ENCODE results near the gene G0S2. TPM values are rescaled to one million over a fixed set of nuclear protein-coding genes. Genes with fewer than 3 reads are reported as not detected.

G0S2 gene
- polyA plus RNA-seq, 2 of the 4 experiments (the other 2 are of a cell fraction) = 1.1 to 3.0 TPM

DNA sequence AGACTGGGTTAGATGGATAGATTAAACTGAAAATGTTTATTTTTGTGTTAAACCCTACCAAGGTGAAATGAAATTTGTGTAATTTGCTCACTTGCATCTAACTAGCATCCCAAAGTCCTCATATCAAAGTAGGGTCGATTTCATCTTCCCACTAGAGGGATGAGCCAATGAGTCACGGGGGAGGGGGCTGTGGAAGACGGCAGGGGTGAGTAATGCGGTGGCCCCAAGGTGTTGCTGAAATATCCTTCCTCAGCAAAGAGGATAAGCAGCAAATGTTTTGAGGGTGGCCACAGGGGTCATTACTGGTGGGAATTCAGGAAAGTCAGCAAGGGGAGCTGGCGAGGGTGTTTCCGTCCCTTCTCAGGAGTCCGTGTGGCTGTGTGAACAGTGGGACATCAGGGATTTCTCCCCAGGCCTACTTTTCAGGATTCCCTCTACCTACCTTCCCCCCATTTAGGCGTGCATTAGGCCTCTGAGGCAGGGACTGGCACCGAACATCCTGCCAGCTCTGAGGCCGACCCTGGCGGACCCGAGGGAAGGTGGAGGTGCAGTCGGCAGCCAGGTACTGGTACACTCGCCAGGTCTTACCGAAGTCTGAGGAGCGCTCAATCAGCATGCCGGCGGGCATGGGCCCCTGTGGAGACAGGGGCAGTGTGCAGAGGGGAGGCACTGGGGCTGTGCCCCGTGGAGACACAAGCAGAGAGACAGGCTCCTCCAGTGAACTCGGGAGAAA lies 41.0 kb upstream of the G0S2 start:
- H3K27ac ChIP-seq = no peak overlapping the region
- H3K9me3 ChIP-seq = no peaks in the 10 kb centered on the region
- H3K4me1 ChIP-seq = no peaks in the 10 kb centered on the region
- no peak overlapping the region for H3K4me2 ChIP-seq
- FAIRE-seq (no peak), DNase-seq (ENCODE audit: low read depth in 1 of 2, low spot score in 1 of 2) (no peak), ATAC-seq (no peak; a peak in 1 of 6 replicates)
- no peak overlapping the region for H3K4me3 ChIP-seq
- 83% methylated on average over 18 of the region's 20 CpGs for WGBS (ENCODE audit: missing lambda C conversion rate)
- CTCF ChIA-PET = interaction anchor here (1.0 to 1.6 kb wide), 6 partner anchors 11 to 59 kb away, joined by 3 to 4 read pairs (median 3); no protein-coding TSS in a partner anchor
- no peak for TF ChIP-seq JUNB (IDR thresholded peaks at IDR 0.05)
- TF ChIP-seq FOXS1 (CRISPR knock-in tag; IDR thresholded peaks at IDR 0.05) = no peak
- no peak for TF ChIP-seq CHD2 (IDR thresholded peaks at IDR 0.05; ENCODE audit: low read length, partially characterized antibody)
- no peak for TF ChIP-seq KDM5A (IDR thresholded peaks at IDR 0.05)
- TF ChIP-seq HOXB5 (CRISPR knock-in tag; IDR thresholded peaks at IDR 0.05) = no peak
- no peak for TF ChIP-seq RNF2 (IDR thresholded peaks at IDR 0.05; ENCODE audit: borderline replicate concordance, low read depth)
- no peak for TF ChIP-seq HDAC2 (IDR thresholded peaks at IDR 0.05)
- TF ChIP-seq POLR2AphosphoS2 (conservative IDR thresholded peaks at IDR 0.05; ENCODE audit: low read length) = no peak
- POLR2A ChIA-PET = no interaction called here

DNA sequence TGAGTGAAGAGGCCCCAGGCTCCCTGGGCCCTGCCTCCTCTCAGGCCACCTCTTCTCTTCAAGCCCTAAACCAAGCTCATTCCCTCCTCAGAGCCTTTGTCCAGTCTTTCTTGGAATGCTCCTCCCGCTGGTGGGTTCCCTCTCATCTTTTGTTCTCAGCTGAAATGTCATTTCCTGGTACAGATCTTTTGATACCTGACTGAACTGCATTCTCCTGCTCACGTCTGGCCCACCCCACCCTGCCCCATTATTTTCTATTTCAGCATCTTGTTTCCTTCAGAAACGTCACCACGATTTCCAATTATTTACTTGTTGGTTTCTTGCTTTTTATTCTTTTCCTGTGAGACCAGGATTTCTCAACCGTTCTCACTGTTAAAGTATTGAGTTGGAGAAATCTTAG lies 39.4 kb upstream of the G0S2 start:
- POLR2A ChIA-PET = no interaction called here
- Histone ChIP-seq H3K4me1 (no peaks in the 10 kb centered on the region), H3K9me3 (no peaks in the 10 kb centered on the region), H3K4me2 (no peak overlapping the region), H3K27ac (no peak overlapping the region), H3K4me3 (no peak overlapping the region)
- DNase-seq (ENCODE audit: low read depth in 1 of 2, low spot score in 1 of 2) (no peak), FAIRE-seq (no peak), ATAC-seq (no peak)
- CTCF ChIA-PET = interaction anchor here (1.0 to 1.2 kb wide), 2 partner anchors 60 to 113 kb away, joined by 3 to 5 read pairs; no protein-coding TSS in a partner anchor
- WGBS (ENCODE audit: missing lambda C conversion rate) = 66% methylated on average over 5 of the region's 5 CpGs
- TF ChIP-seq, protein P1, sequence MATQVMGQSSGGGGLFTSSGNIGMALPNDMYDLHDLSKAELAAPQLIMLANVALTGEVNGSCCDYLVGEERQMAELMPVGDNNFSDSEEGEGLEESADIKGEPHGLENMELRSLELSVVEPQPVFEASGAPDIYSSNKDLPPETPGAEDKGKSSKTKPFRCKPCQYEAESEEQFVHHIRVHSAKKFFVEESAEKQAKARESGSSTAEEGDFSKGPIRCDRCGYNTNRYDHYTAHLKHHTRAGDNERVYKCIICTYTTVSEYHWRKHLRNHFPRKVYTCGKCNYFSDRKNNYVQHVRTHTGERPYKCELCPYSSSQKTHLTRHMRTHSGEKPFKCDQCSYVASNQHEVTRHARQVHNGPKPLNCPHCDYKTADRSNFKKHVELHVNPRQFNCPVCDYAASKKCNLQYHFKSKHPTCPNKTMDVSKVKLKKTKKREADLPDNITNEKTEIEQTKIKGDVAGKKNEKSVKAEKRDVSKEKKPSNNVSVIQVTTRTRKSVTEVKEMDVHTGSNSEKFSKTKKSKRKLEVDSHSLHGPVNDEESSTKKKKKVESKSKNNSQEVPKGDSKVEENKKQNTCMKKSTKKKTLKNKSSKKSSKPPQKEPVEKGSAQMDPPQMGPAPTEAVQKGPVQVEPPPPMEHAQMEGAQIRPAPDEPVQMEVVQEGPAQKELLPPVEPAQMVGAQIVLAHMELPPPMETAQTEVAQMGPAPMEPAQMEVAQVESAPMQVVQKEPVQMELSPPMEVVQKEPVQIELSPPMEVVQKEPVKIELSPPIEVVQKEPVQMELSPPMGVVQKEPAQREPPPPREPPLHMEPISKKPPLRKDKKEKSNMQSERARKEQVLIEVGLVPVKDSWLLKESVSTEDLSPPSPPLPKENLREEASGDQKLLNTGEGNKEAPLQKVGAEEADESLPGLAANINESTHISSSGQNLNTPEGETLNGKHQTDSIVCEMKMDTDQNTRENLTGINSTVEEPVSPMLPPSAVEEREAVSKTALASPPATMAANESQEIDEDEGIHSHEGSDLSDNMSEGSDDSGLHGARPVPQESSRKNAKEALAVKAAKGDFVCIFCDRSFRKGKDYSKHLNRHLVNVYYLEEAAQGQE (IDR thresholded peaks at IDR 0.05) = no peak
- TF ChIP-seq KDM1A (IDR thresholded peaks at IDR 0.05; ENCODE audit: low read depth) (no peak), BHLHE40 (IDR thresholded peaks at IDR 0.05; ENCODE audit: low read depth, low read length) (no peak), USF2 (IDR thresholded peaks at IDR 0.05) (no peak), CTCF (IDR thresholded peaks at IDR 0.05) (no peak), HOXB5 (CRISPR knock-in tag; IDR thresholded peaks at IDR 0.05) (no peak), CBX2 (IDR thresholded peaks at IDR 0.05; ENCODE audit: borderline replicate concordance, low read depth) (no peak), NPAS2 (CRISPR knock-in tag; IDR thresholded peaks at IDR 0.05; ENCODE audit: borderline replicate concordance) (no peak), MAFK (IDR thresholded peaks at IDR 0.05; ENCODE audit: partially characterized antibody) (no peak), ZFP36 (IDR thresholded peaks at IDR 0.05; ENCODE audit: borderline replicate concordance, partially characterized antibody) (no peak), EHF (CRISPR knock-in tag; IDR thresholded peaks at IDR 0.05) (no peak), POLR2AphosphoS2 (conservative IDR thresholded peaks at IDR 0.05; ENCODE audit: low read length) (no peak), ZC3H11A (IDR thresholded peaks at IDR 0.05) (no peak), RNF2 (IDR thresholded peaks at IDR 0.05; ENCODE audit: borderline replicate concordance, low read depth) (no peak), MAX (IDR thresholded peaks at IDR 0.05) (no peak), MAZ (IDR thresholded peaks at IDR 0.05; ENCODE audit: borderline replicate concordance, low read depth, low read length) (no peak), RFX5 (IDR thresholded peaks at IDR 0.05) (no peak), HOXA7 (CRISPR knock-in tag; IDR thresholded peaks at IDR 0.05) (no peak), KDM5A (IDR thresholded peaks at IDR 0.05) (no peak)
- TF ChIP-seq, protein P2, sequence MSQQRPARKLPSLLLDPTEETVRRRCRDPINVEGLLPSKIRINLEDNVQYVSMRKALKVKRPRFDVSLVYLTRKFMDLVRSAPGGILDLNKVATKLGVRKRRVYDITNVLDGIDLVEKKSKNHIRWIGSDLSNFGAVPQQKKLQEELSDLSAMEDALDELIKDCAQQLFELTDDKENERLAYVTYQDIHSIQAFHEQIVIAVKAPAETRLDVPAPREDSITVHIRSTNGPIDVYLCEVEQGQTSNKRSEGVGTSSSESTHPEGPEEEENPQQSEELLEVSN (IDR thresholded peaks at IDR 0.05; ENCODE audit: borderline replicate concordance, low read depth) = no peak

Measured in A549 (cell line).